ENCODE data around the gene UGCG. TPM values are rescaled to one million over a fixed set of nuclear protein-coding genes. Genes with fewer than 3 reads are reported as not detected.
"Not testable (repeated sequence)": the region's sequence is repeated elsewhere in the genome, so short reads cannot be mapped to it uniquely, and the experiment has no call there.

UGCG gene
- total and polyA plus RNA-seq, 7 donors: 7.2 to 74.6 (median 17.6) TPM

GRCh38 chr9:111943746-111944145 lies 47.1 kb downstream of the UGCG start:
- Histone ChIP-seq H3K27me3 (ENCODE audit: insufficient read depth in 3 of 3, low read length in 2 of 3) (no peaks in the 10 kb centered on the region), H3K36me3 (ENCODE audit: insufficient read depth in 1 of 2, low read depth in 1 of 2) (no peaks in the 10 kb centered on the region), H3K9me3 (no peaks in the 10 kb centered on the region), H3K4me3 (no peak overlapping the region), H3K4me1 (no peaks in the 10 kb centered on the region), H3K27ac (no peak overlapping the region)
- ATAC-seq: no peak
- DNase-seq: no peak
- intact Hi-C loops (cut with DNase I): loop anchor here in 1 of 2 donors (5.0 kb wide), 1 partner anchor 1171 kb away; no protein-coding TSS in a partner anchor
- TF ChIP-seq CTCF (IDR thresholded peaks at IDR 0.05): no peak
- 85 to 96% (median 87%) methylated on average over 3 of the region's 3 CpGs for WGBS, 3 donors

- intact Hi-C loops (cut with DNase I): loop anchor here in 1 of 2 donors (5.0 kb wide), 1 partner anchor 1172 kb away; no protein-coding TSS in a partner anchor
- Histone ChIP-seq H3K9me3 (no peaks in the 10 kb centered on the region), H3K4me3 (no peak overlapping the region), H3K27ac (no peak overlapping the region), H3K36me3 (ENCODE audit: insufficient read depth in 1 of 2, low read depth in 1 of 2) (no peaks in the 10 kb centered on the region), H3K27me3 (ENCODE audit: insufficient read depth in 3 of 3, low read length in 2 of 3) (no peaks in the 10 kb centered on the region), H3K4me1 (no peaks in the 10 kb centered on the region)
- 85 to 92% (median 88%) methylated on average over 3 of the region's 3 CpGs for WGBS, 3 donors
- no peak for TF ChIP-seq CTCF (IDR thresholded peaks at IDR 0.05)
- ATAC-seq (no peak), DNase-seq (no peak)
Measured at GRCh38 chr9:111944241-111944866, 47.7 kb downstream of the UGCG start.

GRCh38 chr9:111945216-111945615 lies 48.6 kb downstream of the UGCG start:
- TF ChIP-seq CTCF (IDR thresholded peaks at IDR 0.05): no peak
- H3K9me3 ChIP-seq: no peaks in the 10 kb centered on the region
- DNase-seq (no peak), ATAC-seq (no peak)
- no peak overlapping the region for H3K27ac ChIP-seq
- 12 to 31% (median 23%) methylated on average over 3 of the region's 3 CpGs for WGBS, 3 donors
- H3K4me3 ChIP-seq: no peak overlapping the region
- intact Hi-C loops (cut with DNase I): no loop called here
- H3K4me1 ChIP-seq: no peaks in the 10 kb centered on the region
- no peaks in the 10 kb centered on the region for H3K36me3 ChIP-seq (ENCODE audit: insufficient read depth in 1 of 2, low read depth in 1 of 2)
- no peaks in the 10 kb centered on the region for H3K27me3 ChIP-seq (ENCODE audit: insufficient read depth in 3 of 3, low read length in 2 of 3)

- ATAC-seq; H3K27ac ChIP-seq; H3K36me3 ChIP-seq (ENCODE audit: insufficient read depth in 1 of 2, low read depth in 1 of 2); intact Hi-C loops (cut with DNase I); H3K4me1 ChIP-seq; H3K27me3 ChIP-seq (ENCODE audit: insufficient read depth in 3 of 3, low read length in 2 of 3); H3K9me3 ChIP-seq; DNase-seq; H3K4me3 ChIP-seq: not testable (repeated sequence)
- WGBS, 3 donors: 97 to 98% (median 97%) methylated on average over 21 of the region's 21 CpGs
Measured at GRCh38 chr9:111948109-111948508, 51.5 kb downstream of the UGCG start.

GRCh38 chr9:111948951-111949350 lies 52.3 kb downstream of the UGCG start:
- Histone ChIP-seq H3K36me3 (ENCODE audit: insufficient read depth in 1 of 2, low read depth in 1 of 2) (no peaks in the 10 kb centered on the region), H3K9me3 (no peaks in the 10 kb centered on the region), H3K4me3 (no peak overlapping the region), H3K27ac (no peak overlapping the region), H3K4me1 (no peaks in the 10 kb centered on the region), H3K27me3 (ENCODE audit: insufficient read depth in 3 of 3, low read length in 2 of 3) (no peaks in the 10 kb centered on the region)
- no peak for DNase-seq
- intact Hi-C loops (cut with DNase I): no loop called here
- no peak for TF ChIP-seq CTCF (IDR thresholded peaks at IDR 0.05)
- ATAC-seq: no peak
- WGBS, 3 donors: 49 to 63% (median 53%) methylated on average over 2 of the region's 2 CpGs
